CD4-positive, alpha-beta T cell treated with Interleukin-17A for 4 hours (primary cell): Measurements from ENCODE around the gene PROM1.

ENCODE experiments used
- DNase-seq: peaks from one replicate; pipeline ENCODE4 v3.0.0-alpha.2; 2020; ENCODE audit warnings: mixed read lengths

PROM1 gene

GRCh38 chr4:16025268-16025667 is 58.6 kb downstream of the PROM1 start:
- no peak for DNase-seq

- DNase-seq, result no peak
Measured at GRCh38 chr4:16023776-16024408, 59.9 kb downstream of the PROM1 start.

- no peak for DNase-seq
Measured at GRCh38 chr4:16021804-16022560, 61.8 kb downstream of the PROM1 start.

GRCh38 chr4:16019649-16020048 is 64.2 kb downstream of the PROM1 start:
- no peak for DNase-seq

- DNase-seq, result no peak
Measured at GRCh38 chr4:16018841-16019240, 65.0 kb downstream of the PROM1 start.

- DNase-seq, result no peak
Measured at GRCh38 chr4:16018061-16018676, 65.7 kb downstream of the PROM1 start.

- DNase-seq, result no peak
Measured at GRCh38 chr4:16016536-16016935, 67.3 kb downstream of the PROM1 start.

GRCh38 chr4:16011173-16011572 is 72.7 kb downstream of the PROM1 start:
- no peak for DNase-seq

GRCh38 chr4:16009153-16009552 is 74.7 kb downstream of the PROM1 start:
- DNase-seq, result no peak

GRCh38 chr4:16007471-16008095 is 76.2 kb downstream of the PROM1 start:
- no peak for DNase-seq

GRCh38 chr4:16006771-16007446 is 76.9 kb downstream of the PROM1 start:
- DNase-seq, result no peak

- DNase-seq, result no peak
Measured at GRCh38 chr4:16005676-16006075, 78.1 kb downstream of the PROM1 start.

GRCh38 chr4:16001484-16001858 is 82.4 kb downstream of the PROM1 start:
- peak; percentile 46 for DNase-seq

- DNase-seq, result no peak
Measured at GRCh38 chr4:16000708-16001483, 82.9 kb downstream of the PROM1 start.

GRCh38 chr4:15996773-15997172 is 87.0 kb downstream of the PROM1 start:
- DNase-seq, result no peak

- no peak for DNase-seq
Measured at GRCh38 chr4:15995826-15996225, 88.0 kb downstream of the PROM1 start.

- DNase-seq, result no peak
Measured at GRCh38 chr4:15992167-15992485, 91.7 kb downstream of the PROM1 start.

GRCh38 chr4:15990570-15991285 is 93.1 kb downstream of the PROM1 start:
- no peak for DNase-seq

- DNase-seq, result no peak
Measured at GRCh38 chr4:15989424-15989823, 94.4 kb downstream of the PROM1 start.

- no peak for DNase-seq
Measured at GRCh38 chr4:15988222-15988621, 95.6 kb downstream of the PROM1 start.

GRCh38 chr4:15986907-15987306 is 96.9 kb downstream of the PROM1 start:
- no peak for DNase-seq

GRCh38 chr4:15983610-15984009 is 100.2 kb downstream of the PROM1 start:
- DNase-seq, result no peak
